MV-4-11 (cell line): ENCODE measurements around the gene TCF4.
"Not testable (repeated sequence)": the region's sequence is repeated elsewhere in the genome, so short reads cannot be mapped to it uniquely, and the experiment has no call there.

Experiments
- DNase-seq: peaks from one replicate; lab custom pipeline; 2025; lab: John Stamatoyannopoulos, UW

TCF4 gene

GRCh38 chr18:55475467-55475866 lies 112.5 kb downstream of the TCF4 start:
- DNase-seq = no peak

- no peak for DNase-seq
Observed at GRCh38 chr18:55473560-55473959, 114.4 kb downstream of the TCF4 start.

GRCh38 chr18:55473058-55473457 lies 114.9 kb downstream of the TCF4 start:
- DNase-seq = peak; percentile 23

DNA sequence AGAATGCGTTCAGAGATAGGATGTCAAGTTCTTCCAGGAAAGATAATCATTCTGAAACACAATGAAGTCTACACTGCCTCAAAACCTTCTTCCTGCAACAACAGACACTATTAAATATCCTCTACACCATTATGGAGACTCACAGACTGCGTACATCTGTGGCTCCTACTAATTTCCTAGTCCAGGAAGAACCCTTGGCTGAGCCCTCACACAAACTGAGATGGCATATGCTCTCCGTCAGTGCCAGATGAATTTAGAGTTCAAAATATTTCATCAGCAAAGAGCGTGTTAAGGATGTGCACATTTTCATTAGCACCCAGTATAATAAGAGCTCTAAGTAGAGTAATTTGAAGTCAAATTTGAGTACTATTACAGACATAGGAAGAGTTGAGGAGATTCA lies 117.2 kb downstream of the TCF4 start:
- DNase-seq = no peak

GRCh38 chr18:55469134-55469533 lies 118.9 kb downstream of the TCF4 start:
- not testable (repeated sequence) for DNase-seq

DNA sequence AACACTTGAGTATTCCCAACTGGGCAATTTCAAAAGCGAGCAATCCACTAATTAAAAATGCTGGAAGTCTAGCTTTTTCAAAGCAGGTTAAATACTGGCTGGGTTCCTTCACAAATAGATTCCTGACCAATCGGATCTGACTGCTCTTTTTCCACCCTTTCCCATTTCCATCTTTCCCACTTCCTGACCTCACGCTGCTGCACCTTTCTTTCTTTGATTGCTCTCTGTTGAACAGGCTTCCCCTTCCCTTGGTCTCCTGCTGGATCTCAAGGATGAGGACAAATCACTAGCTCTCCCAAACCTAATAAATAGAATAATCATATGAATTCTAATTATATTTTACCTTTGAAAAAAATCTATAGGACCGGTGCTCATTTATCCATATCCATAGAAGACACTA lies 121.2 kb downstream of the TCF4 start:
- DNase-seq = no peak

DNA sequence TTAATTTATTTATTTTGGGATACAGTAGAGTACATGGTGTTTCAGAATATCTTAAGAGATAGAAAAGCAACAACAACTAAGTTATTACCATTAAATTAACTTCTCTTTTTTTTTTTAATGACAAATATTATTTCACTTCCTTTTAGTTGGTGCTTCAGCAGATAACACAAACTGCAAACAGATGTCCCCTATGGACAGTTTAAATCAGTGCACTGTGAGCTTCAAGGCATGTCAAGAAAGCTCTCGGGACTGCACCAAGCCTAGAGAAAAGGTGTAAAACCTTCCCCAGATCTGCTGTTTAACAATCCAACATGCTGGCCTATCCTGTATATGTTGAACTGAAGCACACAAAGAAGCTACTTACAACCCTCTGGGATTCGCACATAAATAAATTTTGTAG lies 122.7 kb downstream of the TCF4 start:
- peak; percentile 21 for DNase-seq

GRCh38 chr18:55464581-55464980 lies 123.4 kb downstream of the TCF4 start:
- no peak for DNase-seq

- no peak for DNase-seq
Observed at GRCh38 chr18:55462652-55463051, 125.3 kb downstream of the TCF4 start.

- no peak for DNase-seq
Observed at GRCh38 chr18:55461848-55462247, 126.1 kb downstream of the TCF4 start.

DNA sequence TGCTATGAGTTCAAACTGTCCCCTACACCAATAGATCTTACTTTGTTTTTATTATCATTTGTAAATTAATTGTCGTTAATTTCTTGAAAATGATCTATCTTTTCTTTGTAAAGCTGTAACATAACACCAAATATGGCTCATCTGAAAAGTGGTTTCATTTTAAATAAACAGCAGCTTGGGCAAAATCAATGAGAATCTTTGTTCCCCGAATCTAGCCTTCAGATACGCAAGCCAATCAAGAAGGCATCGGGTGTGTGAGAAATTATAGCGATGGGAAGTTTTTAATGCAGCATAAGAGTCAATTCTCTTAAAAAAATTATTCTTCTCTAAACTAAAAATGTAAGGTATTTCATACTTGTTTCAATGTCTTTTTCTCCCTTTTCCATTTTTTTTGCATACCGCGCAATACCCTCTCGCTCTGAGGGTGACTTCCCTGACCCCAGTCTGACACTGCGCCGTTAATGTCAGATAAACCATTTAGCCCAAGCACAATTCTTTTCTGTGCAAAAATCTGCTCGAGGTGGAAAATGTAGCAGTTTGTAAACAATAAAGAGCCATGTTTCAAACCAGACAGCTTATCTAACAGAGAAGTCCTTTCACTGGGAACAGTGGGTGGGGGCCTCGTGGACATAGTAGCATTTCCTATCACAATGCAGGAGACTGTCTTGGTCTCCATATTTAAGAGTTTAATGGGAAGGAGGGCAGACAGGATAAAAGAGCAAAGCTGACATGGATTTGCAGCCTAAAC lies 129.4 kb downstream of the TCF4 start:
- no peak for DNase-seq

GRCh38 chr18:55457028-55457427 lies 131.0 kb downstream of the TCF4 start:
- no peak for DNase-seq

DNA sequence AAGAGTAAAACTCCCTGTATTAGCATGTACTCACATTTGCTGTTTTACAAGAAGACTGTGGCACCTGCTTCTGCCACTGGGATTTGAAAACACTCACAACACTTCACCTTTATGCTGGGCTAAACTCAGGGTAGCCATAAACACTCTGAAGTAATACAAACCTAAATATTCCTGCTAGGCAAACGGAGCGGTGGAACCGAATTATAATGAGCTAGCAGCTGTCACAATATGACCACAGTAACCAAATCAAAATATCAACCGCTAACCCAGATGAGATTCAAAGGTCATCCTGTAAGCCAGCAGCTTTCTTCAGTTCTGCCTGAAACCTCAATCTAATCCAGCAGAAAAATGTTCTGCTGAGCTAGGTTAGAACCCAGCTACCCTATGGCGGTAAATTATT lies 132.1 kb downstream of the TCF4 start:
- no peak for DNase-seq

- no peak for DNase-seq
Observed at GRCh38 chr18:55453186-55453585, 134.8 kb downstream of the TCF4 start.

DNA sequence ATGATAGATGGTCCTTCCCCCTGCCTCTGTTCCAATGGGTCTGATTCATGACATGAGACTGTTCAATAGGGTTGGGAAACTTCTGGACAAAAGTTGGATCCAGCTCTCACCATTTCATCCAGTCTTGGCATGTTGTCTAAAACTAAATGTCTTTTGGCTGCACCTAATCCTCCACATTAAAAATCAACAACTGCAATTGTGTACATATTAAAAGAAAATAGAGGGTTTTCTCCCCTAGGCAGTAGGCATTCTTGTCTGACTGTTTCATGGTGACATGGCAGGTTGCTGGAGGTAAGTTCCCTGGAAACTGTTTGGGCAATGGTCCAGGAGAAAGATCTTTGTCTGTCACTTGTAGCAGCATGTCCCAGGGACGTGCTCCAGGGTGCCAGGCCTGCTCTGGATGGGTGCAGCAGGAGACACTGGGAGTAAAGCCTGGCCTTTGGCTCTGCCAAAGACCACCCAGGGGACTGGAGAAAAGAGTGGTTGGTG lies 135.8 kb downstream of the TCF4 start:
- DNase-seq = no peak

DNA sequence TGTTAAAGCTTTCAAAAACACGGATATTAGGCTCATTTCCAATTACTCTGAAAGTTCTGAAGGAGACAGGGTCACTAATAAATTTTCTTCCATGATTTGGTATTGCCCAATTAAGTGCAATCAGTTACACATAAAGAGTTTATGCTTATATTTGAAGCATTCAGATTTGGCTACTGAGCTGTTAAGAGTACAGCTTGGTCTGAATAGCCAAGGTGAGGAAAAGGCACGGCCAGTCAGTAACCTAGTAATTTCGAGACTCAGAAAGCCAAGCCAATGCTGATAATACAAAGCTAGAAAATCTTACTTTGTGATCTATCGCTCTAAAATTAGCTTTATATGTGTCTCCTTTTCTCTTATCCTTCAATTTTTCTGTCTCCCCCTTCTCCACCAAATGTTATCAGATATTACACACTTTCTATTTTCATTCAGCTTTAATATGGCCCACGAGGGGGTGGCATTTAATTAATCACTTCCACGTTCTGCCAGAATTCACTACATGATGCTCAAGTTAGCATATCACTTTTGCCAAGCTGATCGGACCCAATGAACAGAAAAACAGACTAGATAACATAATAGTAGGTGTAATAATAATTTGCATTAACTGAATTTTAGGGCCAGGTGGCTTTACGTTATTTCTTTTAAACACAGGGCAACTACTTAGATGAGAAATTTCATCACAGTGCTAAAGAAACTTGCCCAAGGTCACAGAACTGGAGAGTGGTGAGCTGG lies 138.4 kb downstream of the TCF4 start:
- DNase-seq = no peak

GRCh38 chr18:55448420-55448819 lies 139.6 kb downstream of the TCF4 start:
- no peak for DNase-seq

GRCh38 chr18:55447672-55448018 lies 140.3 kb downstream of the TCF4 start:
- DNase-seq = no peak

- DNase-seq = no peak
Observed at GRCh38 chr18:55446996-55447671, 140.9 kb downstream of the TCF4 start.

DNA sequence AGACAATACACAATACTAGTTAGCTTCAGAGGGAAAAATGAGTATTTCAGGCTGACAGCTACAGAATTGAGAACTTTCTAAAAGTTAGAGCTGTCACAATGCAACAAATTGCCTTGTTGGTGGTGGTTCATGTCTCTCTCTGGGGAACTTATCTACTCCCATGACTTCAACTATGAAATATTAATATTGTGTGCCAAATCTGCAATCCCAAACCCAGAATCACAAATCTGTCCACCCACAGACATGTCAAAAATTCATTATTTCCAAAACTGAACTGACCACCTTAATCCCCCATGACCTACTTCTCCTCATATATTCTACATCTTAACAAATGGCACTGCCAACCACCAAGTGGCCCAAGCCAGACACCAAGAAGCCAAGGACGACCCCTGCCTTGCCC lies 143.5 kb downstream of the TCF4 start:
- DNase-seq = no peak

- no peak for DNase-seq
Observed at GRCh38 chr18:55443776-55444175, 144.2 kb downstream of the TCF4 start.

DNA sequence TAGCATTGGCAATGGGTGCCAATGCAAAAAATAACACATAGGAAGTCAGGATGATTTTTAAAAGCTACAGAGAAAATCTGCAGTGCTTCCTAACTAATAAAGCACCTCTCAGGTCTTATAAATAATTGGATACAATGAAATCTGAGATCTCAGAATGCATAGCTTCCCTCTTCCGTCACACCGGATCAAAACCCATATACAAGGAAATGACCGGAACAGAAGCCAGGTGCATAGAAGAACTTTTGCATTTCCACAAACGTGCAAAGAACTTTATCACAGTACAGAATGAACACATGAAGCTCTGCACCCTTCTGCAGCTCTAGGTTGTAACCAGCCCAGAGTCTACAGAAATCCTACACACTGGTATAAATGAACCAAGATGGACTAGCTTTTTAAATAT lies 145.4 kb downstream of the TCF4 start:
- no peak for DNase-seq

GRCh38 chr18:55440988-55441387 lies 147.0 kb downstream of the TCF4 start:
- DNase-seq = no peak
